ENCODE results near the gene ZNF276. TPM values are rescaled to one million over a fixed set of nuclear protein-coding genes. Genes with fewer than 3 reads are reported as not detected.
A peak's percentile ranks its signal among the peaks of the same experiment; 100 is the strongest.

ZNF276 gene
- total RNA-seq, 1 experiment from 2014 or later, result 28.8 TPM

DNA sequence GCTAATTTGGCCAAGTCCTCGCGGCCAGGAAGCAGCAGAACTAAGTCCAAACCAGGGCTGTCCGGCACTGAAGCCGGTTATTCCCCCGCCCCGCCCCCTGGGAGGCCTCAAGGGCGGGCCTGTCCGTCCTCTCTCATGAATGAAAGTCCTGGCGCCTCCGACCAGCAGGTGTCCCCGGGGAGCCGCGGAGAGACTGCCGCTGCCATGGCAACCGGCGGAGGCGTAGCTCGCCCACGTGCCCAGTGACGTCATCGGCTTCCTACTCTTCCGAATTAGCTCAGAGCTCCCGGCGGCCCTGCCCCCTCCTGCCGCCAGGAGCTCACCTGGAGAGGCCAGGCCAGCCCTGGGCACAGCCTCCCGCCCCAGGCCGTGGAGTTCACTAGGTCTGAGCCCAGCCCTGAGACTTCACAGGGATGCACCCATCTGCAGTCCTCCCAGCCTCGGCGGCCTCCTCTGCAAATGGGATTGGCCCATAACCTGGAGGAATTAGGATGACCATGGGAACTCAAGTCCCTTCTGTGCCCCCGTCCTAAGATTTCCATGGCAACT, 21.2 kb upstream of the ZNF276 start:
- H3K4me1 ChIP-seq (replicated peaks; ENCODE audit: insufficient read depth), result peaks cover 5% of the 10 kb centered on the region; the same call in 1 of the 2 replicates
- peaks cover 23% of the 10 kb centered on the region for H4K20me1 ChIP-seq (ENCODE audit: insufficient read depth)
- H3K27ac ChIP-seq, result peak overlapping the region; percentile 29; the same call in 1 of the 2 replicates
- intact Hi-C loops (cut with micrococcal nuclease; ENCODE audit: unreplicated experiment), result loop anchor here (1.0 to 10.0 kb wide), 6 partner anchors 19 to 455 kb away; partner anchors contain the start of gene TUBB3
- no peaks in the 10 kb centered on the region for H3K27me3 ChIP-seq (ENCODE audit: insufficient read depth, low read depth)
- CTCF ChIA-PET, result interaction anchor here (0.6 to 2.0 kb wide), 9 partner anchors 13 to 382 kb away, joined by 3 to 19 read pairs (median 5); partner anchors contain the start of genes CDK10, TCF25, VPS9D1 and ZNF276
- TF ChIP-seq EZH2 (IDR thresholded peaks at IDR 0.05; ENCODE audit: low read depth) (no peak), CTCF (conservative IDR thresholded peaks at IDR 0.05) (peak; percentile 79)
- POLR2A ChIA-PET (ENCODE audit: unreplicated experiment), result interaction anchor here (0.5 to 0.9 kb wide), 7 partner anchors 16 to 1165 kb away, joined by 4 to 12 read pairs (median 8); partner anchors contain the start of gene TCF25
- BruUV-seq (replicated peaks), result no TSS peak
- H3K79me2 ChIP-seq (ENCODE audit: low read depth), result no peaks in the 10 kb centered on the region
- no peak overlapping the region; the same call in 1 of the 2 replicates for H2AFZ ChIP-seq
- no peaks in the 10 kb centered on the region for H3K9me2 ChIP-seq (ENCODE audit: insufficient read depth)
- H3K4me3 ChIP-seq, result peak overlapping the region; percentile 67
- peak; percentile 96 to 100 for DNase-seq
- H3K36me3 ChIP-seq (ENCODE audit: low read depth), result no peaks in the 10 kb centered on the region
- peak overlapping the region; percentile 96 for H3K4me2 ChIP-seq
- peaks cover 38% of the 10 kb centered on the region; the same call in 1 of the 2 replicates for H3F3A ChIP-seq (ENCODE audit: insufficient read depth, low read depth)
- H3K9me3 ChIP-seq (ENCODE audit: insufficient read depth, low read depth), result no peaks in the 10 kb centered on the region

DNA sequence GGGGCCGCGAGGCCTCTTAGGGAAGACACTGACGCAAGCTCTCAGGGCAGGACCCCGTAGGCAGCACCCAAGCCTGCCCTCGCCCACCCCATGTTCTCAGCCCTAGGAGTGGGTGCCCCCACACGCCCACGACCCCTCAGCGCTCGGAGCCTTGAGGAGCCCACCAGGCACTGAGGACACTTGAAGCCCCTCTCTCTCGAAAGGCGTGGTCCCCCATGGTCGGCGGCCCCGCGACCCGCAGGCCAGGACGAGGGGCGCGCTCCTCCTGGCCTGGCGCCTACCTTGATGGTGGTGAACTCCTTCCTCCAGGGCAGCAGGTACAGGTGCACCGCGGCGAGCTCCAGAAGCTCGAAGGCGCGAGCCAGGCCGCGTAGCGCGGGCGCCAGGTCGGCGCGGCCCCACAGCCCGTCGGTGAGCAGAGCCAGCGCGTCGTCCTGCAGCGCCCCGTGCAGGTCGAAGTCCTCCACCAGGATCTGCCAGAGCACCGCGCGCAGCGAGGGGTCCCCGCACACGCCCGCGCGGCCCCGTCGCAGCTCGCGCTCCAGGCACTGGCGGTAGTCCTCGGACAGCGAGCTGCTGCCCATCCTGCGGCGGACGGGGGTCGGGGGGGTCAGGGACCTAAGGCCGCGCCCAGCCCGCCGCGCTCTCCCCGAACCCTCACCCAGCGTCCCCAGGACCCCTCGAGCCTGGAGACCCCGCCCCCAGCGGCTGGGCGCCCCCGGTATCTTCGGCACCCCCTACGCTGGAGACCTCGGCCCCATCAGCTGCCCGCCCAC, 20.5 kb upstream of the ZNF276 start:
- Histone ChIP-seq H3K4me2 (peak overlapping the region; percentile 96), H3K9me2 (ENCODE audit: insufficient read depth) (no peaks in the 10 kb centered on the region), H3K36me3 (ENCODE audit: low read depth) (no peaks in the 10 kb centered on the region), H3K4me3 (peak overlapping the region; percentile 67), H3F3A (ENCODE audit: insufficient read depth, low read depth) (peaks cover 34% of the 10 kb centered on the region; the same call in 1 of the 2 replicates), H3K27me3 (ENCODE audit: insufficient read depth, low read depth) (no peaks in the 10 kb centered on the region), H3K9me3 (ENCODE audit: insufficient read depth, low read depth) (no peaks in the 10 kb centered on the region), H3K27ac (peak overlapping the region; percentile 29; the same call in 1 of the 2 replicates), H4K20me1 (ENCODE audit: insufficient read depth) (peaks cover 23% of the 10 kb centered on the region), H3K79me2 (ENCODE audit: low read depth) (no peaks in the 10 kb centered on the region), H3K4me1 (replicated peaks; ENCODE audit: insufficient read depth) (peaks cover 5% of the 10 kb centered on the region; the same call in 1 of the 2 replicates), H2AFZ (peak overlapping the region; percentile 71)
- TSS peak; percentile 26 for BruUV-seq (replicated peaks)
- intact Hi-C loops (cut with micrococcal nuclease; ENCODE audit: unreplicated experiment), result loop anchor here (1.0 to 10.0 kb wide), 6 partner anchors 18 to 456 kb away; partner anchors contain the start of gene TUBB3
- peak; percentile 57 to 66 for DNase-seq
- CTCF ChIA-PET, result interaction anchor here (0.7 to 2.0 kb wide), 6 partner anchors 14 to 382 kb away, joined by 3 to 7 read pairs (median 4); partner anchors contain the start of genes CDK10, TCF25, VPS9D1 and ZNF276
- POLR2A ChIA-PET (ENCODE audit: unreplicated experiment), result interaction anchor here (0.6 to 0.9 kb wide), 5 partner anchors 16 to 173 kb away, joined by 4 to 8 read pairs (median 8); partner anchors contain the start of gene TCF25
- TF ChIP-seq CTCF (conservative IDR thresholded peaks at IDR 0.05) (no peak; the same call in 1 of the 2 replicates), EZH2 (IDR thresholded peaks at IDR 0.05; ENCODE audit: low read depth) (no peak)
